OCI-LY7 (cell line): ENCODE data around the gene NRG2.

Experiments
- CTCF ChIP-seq: fragments of 200-600 bp; sonication (generic); conservative IDR thresholded peaks from 2 replicates; pipeline ENCODE4 v1.5.1; 2014; ENCODE audit warnings: mild to moderate bottlenecking, antibody characterized with exemption, low read length, moderate library complexity, mixed read lengths
- EZH2phosphoT487 ChIP-seq: fragments of 200-600 bp; sonication (generic); IDR thresholded peaks from 2 replicates; pipeline ENCODE4 v1.6.1; 2018; ENCODE audit warnings: low read depth, borderline replicate concordance, mild to moderate bottlenecking, mixed run types, antibody characterized with exemption, low read length, moderate library complexity, mixed read lengths

- TF ChIP-seq CTCF (no peak), EZH2phosphoT487 (no peak)
Measured at GRCh38 chr5:140018096-140018481, 25.0 kb downstream of the NRG2 start.
